ENCODE results near the gene RBBP6.

GRCh38 chr16:24539295-24539849 is at the start of gene RBBP6:
- TF ChIP-seq CTCF (IDR thresholded peaks at IDR 0.05) (peak in 4 of 5 experiments; percentile 1 to 60 (median 25)), POLR2AphosphoS5 (IDR thresholded peaks at IDR 0.05) (peak; percentile 99 to 100 (median 99)), POLR2A (IDR thresholded peaks at IDR 0.05) (peak; percentile 99)
